MCF 10A (cell line): ENCODE results near the gene FAM25C. TPM values are rescaled to one million over a fixed set of nuclear protein-coding genes. Genes with fewer than 3 reads are reported as not detected.
A peak's percentile ranks its signal among the peaks of the same experiment; 100 is the strongest.
"Not testable (repeated sequence)": the region's sequence is repeated elsewhere in the genome, so short reads cannot be mapped to it uniquely, and the experiment has no call there.

ENCODE experiments used
- BruUV-seq: library from RNA; stranded (reverse); fragments of 400-500 nt; replicated peaks from 2 replicates; lab custom pipeline; 2021; lab: Mats Ljungman, UMichigan
- CTCF ChIA-PET: fragments of 300-600 bp; sonication (Branson Sonifier 250); formaldehyde crosslinking; extraction: SDS; loops from one replicate; lab custom pipeline; 2021; ENCODE audit warnings: antibody characterized with exemption, inconsistent platforms; lab: Yijun Ruan, JAX
- POLR2A ChIA-PET: fragments of 300-600, 350-650 bp; sonication (Branson Sonifier 250); formaldehyde crosslinking; extraction: SDS; loops from one replicate; lab custom pipeline; 2020; ENCODE audit warnings: antibody characterized with exemption, inconsistent platforms; lab: Yijun Ruan, JAX
- DNase-seq: peaks from one replicate; pipeline ENCODE4 v3.0.0-alpha.2; 2018; ENCODE audit not compliant: unreplicated experiment
- H3K27ac Mint-ChIP-seq: one replicate; pipeline ENCODE4 v1.8.0; 2022; ENCODE audit warnings: mild to moderate bottlenecking, low read depth, mixed read lengths; ENCODE audit not compliant: unreplicated experiment
- H3K27me3 Mint-ChIP-seq: one replicate; pipeline ENCODE4 v1.8.0; 2022; ENCODE audit warnings: mixed read lengths; ENCODE audit not compliant: insufficient read depth, unreplicated experiment
- H3K36me3 Mint-ChIP-seq: one replicate; pipeline ENCODE4 v1.8.0; 2022; ENCODE audit warnings: mild to moderate bottlenecking, moderate library complexity, mixed read lengths; ENCODE audit not compliant: insufficient read depth, unreplicated experiment
- H3K4me1 Mint-ChIP-seq: one replicate; pipeline ENCODE4 v1.8.0; 2022; ENCODE audit warnings: mixed read lengths; ENCODE audit not compliant: insufficient read depth, unreplicated experiment
- H3K4me3 Mint-ChIP-seq: one replicate; pipeline ENCODE4 v1.8.0; 2022; ENCODE audit warnings: mild to moderate bottlenecking, moderate library complexity, mixed read lengths; ENCODE audit not compliant: unreplicated experiment
- H3K9me3 Mint-ChIP-seq: one replicate; pipeline ENCODE4 v1.8.0; 2022; ENCODE audit warnings: mixed read lengths; ENCODE audit not compliant: unreplicated experiment
- intact Hi-C: fragments of 100-400 bp; cut with micrococcal nuclease; formaldehyde crosslinking; loops from 2 replicates; pipeline ENCODE4 v1.14.1; 2022
- total RNA-seq: library from RNA; stranded (reverse); gene quantifications from 2 replicates; pipeline ENCODE4 v1.2.3, GENCODE V29; 2022

FAM25C gene
- total RNA-seq, 1 experiment from 2014 or later = not detected

- H3K4me1 Mint-ChIP-seq, H3K27ac Mint-ChIP-seq, POLR2A ChIA-PET, H3K27me3 Mint-ChIP-seq, intact Hi-C loops, CTCF ChIA-PET, H3K9me3 Mint-ChIP-seq, DNase-seq: not testable (repeated sequence)
- H3K4me3 Mint-ChIP-seq = peak overlapping the region; percentile 28
- TSS peak; percentile 15 for BruUV-seq
- H3K36me3 Mint-ChIP-seq = peaks cover 13% of the 10 kb centered on the region
Measured at GRCh38 chr10:47988718-47989541, 10.7 kb downstream of the FAM25C start.

GRCh38 chr10:47987952-47988351, 11.6 kb downstream of the FAM25C start:
- intact Hi-C loops, BruUV-seq, H3K9me3 Mint-ChIP-seq, CTCF ChIA-PET, H3K4me3 Mint-ChIP-seq, DNase-seq, H3K27me3 Mint-ChIP-seq, POLR2A ChIA-PET, H3K4me1 Mint-ChIP-seq, H3K27ac Mint-ChIP-seq: not testable (repeated sequence)
- H3K36me3 Mint-ChIP-seq = peaks cover 13% of the 10 kb centered on the region

GRCh38 chr10:47986413-47987230, 13.0 kb downstream of the FAM25C start:
- H3K4me1 Mint-ChIP-seq, intact Hi-C loops, CTCF ChIA-PET, H3K27ac Mint-ChIP-seq, DNase-seq, H3K9me3 Mint-ChIP-seq, BruUV-seq, H3K27me3 Mint-ChIP-seq, POLR2A ChIA-PET: not testable (repeated sequence)
- H3K36me3 Mint-ChIP-seq = peaks cover 18% of the 10 kb centered on the region
- H3K4me3 Mint-ChIP-seq = peak overlapping the region; percentile 65

- H3K4me1 Mint-ChIP-seq, BruUV-seq: not testable (repeated sequence)
Measured at GRCh38 chr10:47975409-47975808, 24.2 kb downstream of the FAM25C start.

GRCh38 chr10:47973131-47973530, 26.5 kb downstream of the FAM25C start:
- CTCF ChIA-PET, H3K4me1 Mint-ChIP-seq, POLR2A ChIA-PET, H3K27me3 Mint-ChIP-seq, intact Hi-C loops, DNase-seq, H3K27ac Mint-ChIP-seq, H3K4me3 Mint-ChIP-seq, H3K9me3 Mint-ChIP-seq, BruUV-seq: not testable (repeated sequence)
- H3K36me3 Mint-ChIP-seq = peaks cover 23% of the 10 kb centered on the region

More at GRCh38 chr10:47975409-47975808, 24.2 kb downstream of the FAM25C start:
- CTCF ChIA-PET, DNase-seq, H3K27ac Mint-ChIP-seq, POLR2A ChIA-PET, H3K27me3 Mint-ChIP-seq, H3K4me3 Mint-ChIP-seq, H3K9me3 Mint-ChIP-seq, intact Hi-C loops: not testable (repeated sequence)
- peaks cover 23% of the 10 kb centered on the region for H3K36me3 Mint-ChIP-seq

GRCh38 chr10:47972077-47972476, 27.5 kb downstream of the FAM25C start:
- BruUV-seq, CTCF ChIA-PET, H3K27ac Mint-ChIP-seq, H3K4me1 Mint-ChIP-seq, H3K27me3 Mint-ChIP-seq, DNase-seq, intact Hi-C loops, POLR2A ChIA-PET, H3K4me3 Mint-ChIP-seq, H3K9me3 Mint-ChIP-seq: not testable (repeated sequence)
- peaks cover 23% of the 10 kb centered on the region for H3K36me3 Mint-ChIP-seq

GRCh38 chr10:47971598-47971997, 28.0 kb downstream of the FAM25C start:
- DNase-seq, H3K27ac Mint-ChIP-seq, H3K9me3 Mint-ChIP-seq, BruUV-seq, H3K4me3 Mint-ChIP-seq, intact Hi-C loops, H3K27me3 Mint-ChIP-seq, CTCF ChIA-PET, H3K4me1 Mint-ChIP-seq, POLR2A ChIA-PET: not testable (repeated sequence)
- peaks cover 23% of the 10 kb centered on the region for H3K36me3 Mint-ChIP-seq

- POLR2A ChIA-PET, DNase-seq, intact Hi-C loops, H3K27me3 Mint-ChIP-seq, H3K27ac Mint-ChIP-seq, H3K9me3 Mint-ChIP-seq, H3K4me1 Mint-ChIP-seq, H3K4me3 Mint-ChIP-seq, CTCF ChIA-PET, BruUV-seq: not testable (repeated sequence)
- peaks cover 23% of the 10 kb centered on the region for H3K36me3 Mint-ChIP-seq
Measured at GRCh38 chr10:47970047-47970446, 29.5 kb downstream of the FAM25C start.

GRCh38 chr10:47968988-47969387, 30.6 kb downstream of the FAM25C start:
- H3K27ac Mint-ChIP-seq, DNase-seq, H3K27me3 Mint-ChIP-seq, H3K4me3 Mint-ChIP-seq, H3K9me3 Mint-ChIP-seq, BruUV-seq, POLR2A ChIA-PET, CTCF ChIA-PET, intact Hi-C loops, H3K4me1 Mint-ChIP-seq: not testable (repeated sequence)
- peaks cover 16% of the 10 kb centered on the region for H3K36me3 Mint-ChIP-seq
